ENCODE data around the gene SNU13.
"Not testable (repeated sequence)": the region's sequence is repeated elsewhere in the genome, so short reads cannot be mapped to it uniquely, and the experiment has no call there.

The SNU13 gene

GRCh38 chr22:41688365-41689211 is at the start of gene SNU13:
TSS of gene SNU13 (minus strand) at chr22:41688867. CDS start at chr22:41688796, 71 bp downstream.
- peak; percentile 88 for DNase-seq (ENCODE audit: low read depth, low spot score)

GRCh38 chr22:41733241-41733640 is 44.6 kb upstream of the SNU13 start:
- not testable (repeated sequence) for DNase-seq (ENCODE audit: low read depth, low spot score)

- no peak for DNase-seq (ENCODE audit: low read depth, low spot score)
These were observed 43.6 kb upstream of the SNU13 start for GRCh38 chr22:41732096-41732772.

- DNase-seq (ENCODE audit: low read depth, low spot score): no peak
These were observed 42.9 kb upstream of the SNU13 start for GRCh38 chr22:41731609-41732008.

- DNase-seq (ENCODE audit: low read depth, low spot score): no peak
These were observed 36.9 kb upstream of the SNU13 start for GRCh38 chr22:41725510-41726110.

- no peak for DNase-seq (ENCODE audit: low read depth, low spot score)
These were observed 33.8 kb upstream of the SNU13 start for GRCh38 chr22:41722496-41722895.

- no peak for DNase-seq (ENCODE audit: low read depth, low spot score)
These were observed 24.3 kb upstream of the SNU13 start for GRCh38 chr22:41713004-41713403.

GRCh38 chr22:41709341-41709740 is 20.7 kb upstream of the SNU13 start:
- no peak for DNase-seq (ENCODE audit: low read depth, low spot score)

- DNase-seq (ENCODE audit: low read depth, low spot score): no peak
These were observed 14.1 kb upstream of the SNU13 start for GRCh38 chr22:41702763-41703162.

- no peak for DNase-seq (ENCODE audit: low read depth, low spot score)
These were observed 11.4 kb upstream of the SNU13 start for GRCh38 chr22:41700108-41700364.

- DNase-seq (ENCODE audit: low read depth, low spot score): peak; percentile 86
These were observed 10.8 kb upstream of the SNU13 start, which contains the start of gene MEI1 for GRCh38 chr22:41699264-41700107. TSS of gene MEI1 (plus strand) at chr22:41699503. CDS start at chr22:41699539, 36 bp downstream.

- DNase-seq (ENCODE audit: low read depth, low spot score): peak; percentile 87
These were observed 8.6 kb upstream of the SNU13 start for GRCh38 chr22:41697126-41697775.

GRCh38 chr22:41696703-41697102 is 8.0 kb upstream of the SNU13 start:
- no peak for DNase-seq (ENCODE audit: low read depth, low spot score)

GRCh38 chr22:41695211-41695610 is 6.5 kb upstream of the SNU13 start:
- DNase-seq (ENCODE audit: low read depth, low spot score): no peak

GRCh38 chr22:41690476-41690875 is 1.8 kb upstream of the SNU13 start:
- DNase-seq (ENCODE audit: low read depth, low spot score): no peak

GRCh38 chr22:41687901-41688364 is 734 bp downstream of the SNU13 start:
- DNase-seq (ENCODE audit: low read depth, low spot score): no peak

GRCh38 chr22:41686890-41687289 is 1.8 kb downstream of the SNU13 start:
- DNase-seq (ENCODE audit: low read depth, low spot score): not testable (repeated sequence)

GRCh38 chr22:41684194-41684593 is 4.5 kb downstream of the SNU13 start:
- no peak for DNase-seq (ENCODE audit: low read depth, low spot score)

GRCh38 chr22:41683616-41684015 is 5.1 kb downstream of the SNU13 start:
- DNase-seq (ENCODE audit: low read depth, low spot score): no peak

GRCh38 chr22:41683052-41683451 is 5.6 kb downstream of the SNU13 start:
- DNase-seq (ENCODE audit: low read depth, low spot score): no peak
